Left forelimb (tissue), 1 donor: ENCODE measurements around the gene TAF3.

Experiments used
- DNase-seq: peaks from one replicate; pipeline ENCODE4 v3.0.0-alpha.2; 2018; ENCODE audit warnings: low spot score

TAF3 gene

GRCh38 chr10:8033812-8034465 is 215.6 kb downstream of the TAF3 start:
- DNase-seq, result no peak

DNA sequence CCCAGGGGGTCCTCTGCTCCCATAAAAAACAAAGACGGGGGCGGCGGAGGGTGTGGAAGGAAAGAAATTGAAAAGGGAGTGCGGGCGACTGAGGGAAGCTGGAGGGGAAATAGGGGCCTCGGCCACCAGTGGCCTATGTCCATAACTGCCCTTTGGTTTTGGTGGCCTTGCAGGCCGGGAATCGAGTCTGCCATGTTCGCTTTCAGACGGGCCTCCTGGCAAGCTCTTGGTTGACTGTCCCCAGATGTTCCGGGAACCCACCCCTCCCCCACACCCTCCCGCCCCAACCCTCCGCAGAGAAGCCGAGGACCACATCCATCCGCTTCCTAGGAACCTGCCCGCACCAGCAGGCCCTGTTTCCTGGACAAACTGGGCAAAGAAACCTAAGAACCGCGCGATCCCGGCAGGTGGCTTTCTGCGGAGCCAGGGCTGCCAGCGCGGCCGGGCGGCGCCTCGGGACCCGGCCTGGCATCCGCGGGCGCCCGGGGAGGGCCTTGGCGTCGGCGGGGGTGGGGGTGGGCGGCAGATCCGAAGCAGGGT is 216.2 kb downstream of the TAF3 start:
- no peak for DNase-seq

GRCh38 chr10:8035006-8035640 is 216.8 kb downstream of the TAF3 start:
- no peak for DNase-seq

DNA sequence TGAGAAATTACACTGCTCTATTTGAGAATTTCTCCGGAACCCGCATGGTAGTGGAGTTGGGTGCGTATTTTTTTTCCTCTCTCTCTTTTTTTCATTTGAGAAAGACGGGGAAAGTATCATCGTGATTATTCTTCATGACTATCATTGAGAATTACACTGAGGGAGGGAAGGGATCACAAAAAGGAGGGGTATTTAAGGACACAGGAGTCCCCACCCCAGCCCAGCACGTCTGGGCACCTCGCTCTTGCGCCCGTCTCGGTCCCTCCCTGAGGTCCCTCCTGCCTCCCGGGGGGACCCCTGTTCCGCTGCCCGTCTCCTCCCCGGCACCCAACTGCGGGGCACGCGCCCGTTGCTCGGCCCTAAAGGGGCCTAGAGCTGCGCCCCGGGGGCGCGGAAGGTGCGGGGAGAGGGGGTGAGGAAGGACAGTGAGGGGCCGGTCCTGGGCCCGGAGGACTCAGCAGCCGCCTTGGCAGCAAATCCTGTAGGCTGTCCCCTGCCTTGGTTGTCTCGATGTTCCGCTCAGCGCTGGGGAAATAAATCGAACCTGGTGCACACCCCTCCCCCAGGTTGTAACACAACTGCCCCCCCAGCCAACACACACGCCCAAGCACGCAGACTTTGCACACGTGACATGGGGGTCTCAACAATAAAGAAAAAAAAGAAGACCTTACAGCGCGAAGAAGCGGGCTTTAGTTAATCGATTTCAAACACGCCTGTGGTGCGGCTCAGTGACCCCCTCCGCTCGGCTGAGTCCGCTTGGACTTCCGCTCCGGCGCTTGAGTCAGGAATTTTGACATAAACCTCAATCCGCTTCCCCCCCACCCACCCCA is 217.6 kb downstream of the TAF3 start:
- no peak for DNase-seq

DNA sequence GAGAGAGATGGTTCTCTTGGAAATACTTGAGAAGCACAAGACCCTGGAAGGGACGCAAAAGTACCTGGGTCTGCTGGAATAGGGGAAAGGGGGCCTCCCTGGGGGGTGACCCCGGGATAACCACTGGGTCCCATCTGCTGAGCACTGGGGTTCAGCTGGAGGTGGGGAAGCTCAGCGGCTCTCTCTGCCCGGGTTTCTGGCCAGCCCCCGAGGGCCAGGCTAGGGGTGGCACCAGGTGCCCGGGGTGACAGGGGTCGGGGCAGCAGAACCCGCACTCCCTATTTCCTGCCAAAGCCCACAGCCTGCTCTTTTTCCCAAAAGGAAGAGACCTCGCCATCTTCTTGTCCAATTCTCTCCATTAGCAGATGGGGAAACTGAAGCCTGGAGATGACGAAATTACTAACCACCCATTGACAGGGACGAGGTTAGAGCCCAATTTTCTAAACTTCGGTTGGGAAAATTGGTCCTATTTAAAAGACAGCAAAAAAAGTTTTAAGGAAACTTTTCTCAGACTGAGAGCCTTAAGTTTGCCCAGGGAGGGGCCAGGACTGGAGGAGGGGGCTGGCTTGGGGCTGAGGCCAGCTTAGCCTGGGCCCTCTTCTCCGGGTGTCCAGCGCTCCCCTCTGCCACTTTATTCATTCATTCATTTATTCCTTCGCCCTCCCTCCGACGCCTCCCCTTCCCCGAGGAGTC is 218.3 kb downstream of the TAF3 start:
- no peak for DNase-seq

GRCh38 chr10:8037199-8037801 is 219.0 kb downstream of the TAF3 start:
- no peak for DNase-seq

GRCh38 chr10:8037941-8038894 is 219.9 kb downstream of the TAF3 start:
- DNase-seq, result peak; percentile 4

GRCh38 chr10:8039321-8039881 is 221.1 kb downstream of the TAF3 start:
- peak; percentile 57 for DNase-seq

DNA sequence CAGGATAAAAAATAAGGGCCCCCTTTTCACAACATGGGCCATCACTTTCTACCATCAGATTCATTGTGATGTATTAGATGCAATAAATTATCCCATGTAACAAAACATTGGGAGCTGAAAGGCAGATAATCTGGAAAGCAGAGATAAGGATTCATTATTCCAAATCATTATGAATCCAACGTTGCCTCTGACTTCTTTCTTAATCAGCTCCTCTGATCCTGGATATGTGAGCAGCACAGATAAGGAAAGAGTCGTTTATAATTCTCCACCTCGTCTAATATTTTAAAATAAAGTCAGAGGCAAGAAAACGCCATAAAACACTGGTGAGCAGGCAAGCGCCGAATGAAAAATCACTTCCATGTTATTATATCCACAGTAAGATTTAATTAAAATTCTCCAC is 222.3 kb downstream of the TAF3 start:
- no peak for DNase-seq

- no peak for DNase-seq
Measured at GRCh38 chr10:8041284-8041991, 223.1 kb downstream of the TAF3 start.

DNA sequence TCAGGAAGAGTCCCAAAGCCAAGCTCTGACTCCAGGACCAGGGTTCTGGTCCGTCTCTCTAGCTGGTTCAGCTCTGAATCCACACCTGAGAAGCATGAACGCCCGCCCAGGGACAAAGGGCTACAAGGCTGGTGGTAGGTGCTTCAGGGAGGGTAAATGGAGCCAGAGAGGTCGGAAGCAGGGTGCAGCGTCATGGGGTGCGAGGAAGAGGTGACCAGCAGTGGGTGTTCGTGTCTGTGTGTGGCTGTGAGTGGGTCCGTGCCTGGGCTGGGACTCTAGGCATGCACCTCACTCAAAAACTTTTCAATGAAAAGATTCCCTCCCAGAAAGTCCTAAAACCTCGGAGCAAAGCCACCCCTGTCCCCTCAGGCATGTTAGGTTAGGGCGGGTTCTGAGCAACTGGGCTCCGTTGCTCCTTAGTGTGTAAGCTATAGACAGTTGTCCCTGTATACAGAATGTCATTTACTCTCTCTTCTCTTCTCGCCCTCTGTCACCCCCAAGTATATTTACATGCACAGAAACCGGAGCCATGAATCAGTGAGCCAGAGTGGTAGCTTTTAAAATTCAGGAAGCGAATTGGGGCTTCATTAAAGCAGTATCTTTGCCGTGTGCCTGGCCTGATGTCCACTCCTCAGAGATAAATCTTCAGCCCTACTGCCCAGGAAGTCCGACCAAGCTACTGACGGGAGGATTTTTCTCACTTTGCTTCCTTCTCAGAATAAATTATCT is 223.9 kb downstream of the TAF3 start:
- peak; percentile 17 for DNase-seq

GRCh38 chr10:8042721-8043568 is 224.6 kb downstream of the TAF3 start:
- peak; percentile 59 for DNase-seq

DNA sequence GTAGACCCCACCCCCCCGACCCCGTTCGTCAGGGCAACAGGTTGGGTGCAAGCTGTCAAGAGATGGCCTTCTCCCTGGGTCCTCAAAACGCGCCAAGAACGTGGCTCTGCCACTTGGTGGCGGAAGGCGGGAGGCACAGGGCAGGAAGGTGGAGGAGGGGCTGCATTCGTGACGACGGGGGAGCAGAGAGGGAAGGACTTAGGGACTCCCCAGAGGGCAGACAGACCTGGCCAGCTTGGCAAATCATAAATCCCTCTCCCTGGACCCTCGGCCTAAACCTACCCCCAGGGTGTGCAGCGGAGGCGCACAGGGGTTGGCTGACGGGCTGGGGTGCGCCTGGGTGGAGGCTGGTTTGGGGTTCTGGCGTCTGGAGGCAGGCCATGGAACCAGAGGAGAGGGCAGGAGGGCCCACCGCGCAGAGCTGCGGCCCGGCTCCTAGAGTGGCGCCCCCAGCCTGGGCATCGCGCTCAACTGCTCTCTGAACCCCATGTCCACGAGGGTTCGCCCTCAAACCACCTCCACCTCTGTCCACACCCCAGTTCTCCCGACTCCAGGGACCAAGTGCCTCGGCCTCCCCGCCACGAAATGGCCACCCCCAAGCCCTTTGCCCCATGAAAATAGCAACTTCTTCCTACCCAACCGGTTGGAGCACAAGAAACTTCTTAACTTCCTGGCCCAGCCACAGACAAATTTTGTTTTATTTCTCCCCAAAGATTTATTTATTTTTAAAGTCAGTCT is 225.4 kb downstream of the TAF3 start:
- DNase-seq, result peak; percentile 55

- no peak for DNase-seq
Measured at GRCh38 chr10:8044331-8044907, 226.1 kb downstream of the TAF3 start.

DNA sequence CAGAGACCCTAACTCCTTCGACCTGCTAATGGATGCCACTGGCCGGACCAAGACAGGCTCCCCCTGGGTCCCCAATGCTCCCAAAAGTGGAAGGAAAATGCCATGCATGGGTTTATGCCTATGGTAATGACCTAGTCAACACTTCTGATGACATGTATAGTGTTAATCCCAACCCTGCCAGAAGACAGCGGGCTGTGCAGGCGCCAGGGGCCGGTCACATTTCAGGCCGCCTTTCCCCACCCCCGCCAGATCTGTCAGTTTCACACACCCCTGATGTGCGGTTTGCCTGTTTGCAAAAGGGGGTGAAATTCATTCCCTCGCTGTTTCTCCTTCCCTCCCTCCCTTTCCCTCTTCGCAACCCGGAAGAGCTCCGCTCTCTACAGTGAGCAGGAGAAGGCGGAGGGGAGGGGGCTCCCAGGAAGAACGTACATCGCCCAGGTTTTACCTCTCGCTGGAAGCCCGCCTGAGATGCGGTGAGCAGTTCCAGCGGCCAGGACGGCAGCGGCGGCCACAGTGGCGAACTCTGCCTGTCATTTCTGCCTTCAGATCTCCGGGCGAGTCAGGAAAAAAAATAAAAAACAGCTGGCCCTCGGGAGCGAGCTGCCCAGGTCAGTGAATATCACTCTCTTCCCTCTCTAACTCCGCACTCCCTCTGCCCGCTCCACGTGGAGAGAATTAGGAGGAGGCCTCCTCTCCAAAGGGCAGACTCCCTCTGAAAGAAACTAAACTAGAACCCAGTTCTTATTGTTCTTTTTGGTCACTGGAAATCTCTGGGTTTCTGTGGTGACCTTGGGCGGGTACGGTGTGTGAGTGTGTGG is 226.8 kb downstream of the TAF3 start:
- DNase-seq, result no peak
